ENCODE results near the gene GATA2.

Gene GATA2

GRCh38 chr3:128508852-128509251 is 15.9 kb upstream of the GATA2 start:
- no peak for DNase-seq (ENCODE audit: low spot score)
- TF ChIP-seq CTCF (IDR thresholded peaks at IDR 0.05; ENCODE audit: extremely low read depth, insufficient read depth, missing control alignments) = no peak
- in situ Hi-C loops (cut with MboI; ENCODE audit: low pct_unique_long_range_greater_than_20kb, low sequenced_read_pairs, unreplicated experiment) = no loop called here

GRCh38 chr3:128506754-128507153 is 13.8 kb upstream of the GATA2 start:
- no peak for DNase-seq (ENCODE audit: low spot score)
- no peak for TF ChIP-seq CTCF (IDR thresholded peaks at IDR 0.05; ENCODE audit: extremely low read depth, insufficient read depth, missing control alignments)
- in situ Hi-C loops (cut with MboI; ENCODE audit: low pct_unique_long_range_greater_than_20kb, low sequenced_read_pairs, unreplicated experiment) = no loop called here

GRCh38 chr3:128505771-128506170 is 12.8 kb upstream of the GATA2 start:
- TF ChIP-seq CTCF (IDR thresholded peaks at IDR 0.05; ENCODE audit: extremely low read depth, insufficient read depth, missing control alignments) = no peak
- no peak for DNase-seq (ENCODE audit: low spot score)
- in situ Hi-C loops (cut with MboI; ENCODE audit: low pct_unique_long_range_greater_than_20kb, low sequenced_read_pairs, unreplicated experiment) = no loop called here

GRCh38 chr3:128504963-128505730 is 12.1 kb upstream of the GATA2 start:
- no peak for TF ChIP-seq CTCF (IDR thresholded peaks at IDR 0.05; ENCODE audit: extremely low read depth, insufficient read depth, missing control alignments)
- in situ Hi-C loops (cut with MboI; ENCODE audit: low pct_unique_long_range_greater_than_20kb, low sequenced_read_pairs, unreplicated experiment) = no loop called here
- no peak for DNase-seq (ENCODE audit: low spot score)

- in situ Hi-C loops (cut with MboI; ENCODE audit: low pct_unique_long_range_greater_than_20kb, low sequenced_read_pairs, unreplicated experiment) = no loop called here
- no peak for TF ChIP-seq CTCF (IDR thresholded peaks at IDR 0.05; ENCODE audit: extremely low read depth, insufficient read depth, missing control alignments)
- DNase-seq (ENCODE audit: low spot score) = no peak
These were observed 11.5 kb upstream of the GATA2 start for GRCh38 chr3:128504533-128504915.

GRCh38 chr3:128503751-128504532 is 10.9 kb upstream of the GATA2 start:
- DNase-seq (ENCODE audit: low spot score) = no peak
- no peak for TF ChIP-seq CTCF (IDR thresholded peaks at IDR 0.05; ENCODE audit: extremely low read depth, insufficient read depth, missing control alignments)
- in situ Hi-C loops (cut with MboI; ENCODE audit: low pct_unique_long_range_greater_than_20kb, low sequenced_read_pairs, unreplicated experiment) = no loop called here

All from GM13977 (cell line).